SK-N-SH (cell line): Measurements from ENCODE around the gene SCARF1. TPM values are rescaled to one million over a fixed set of nuclear protein-coding genes. Genes with fewer than 3 reads are reported as not detected.

ENCODE experiments used
- CTCF ChIA-PET: fragments of 300-600, 350-600 bp; formaldehyde crosslinking; extraction: SDS; loops from one replicate; lab custom pipeline; 2021; lab: Yijun Ruan, JAX
- POLR2A ChIA-PET: fragments of 350-600 bp; sonication (Branson Sonifier 250); formaldehyde crosslinking; extraction: SDS; loops from one replicate; lab custom pipeline; 2020; ENCODE audit warnings: antibody characterized with exemption, inconsistent platforms; lab: Yijun Ruan, JAX
- DNase-seq: peaks from one replicate; pipeline ENCODE4 v3.0.0; 2012
- H2AFZ ChIP-seq: fragments of 200-600 bp; sonication (generic); 2 replicates; pipeline ENCODE4 v1.8.1; 2016; ENCODE audit warnings: antibody characterized with exemption, mild to moderate bottlenecking, low read depth
- H3F3A ChIP-seq: fragments of 200-600 bp; sonication (generic); replicated peaks from 2 replicates; pipeline ENCODE3; 2016; ENCODE audit warnings: antibody characterized with exemption, mild to moderate bottlenecking; ENCODE audit not compliant: insufficient read depth
- H3K27ac ChIP-seq, 2 experiments: fragments of 200-500 bp in 1 of 2; fragments of 200-600 bp in 1 of 2; sonication (Bioruptor generic) in 1 of 2; sonication (generic), shearing (Covaris generic) in 1 of 2; 2 replicates each; pipeline versions ENCODE4 v1.5.1 to v1.6.1; 2014 to 2016; ENCODE audit warnings: low read depth in 2 of 2, inconsistent platforms in 1 of 2, low read length in 1 of 2, mild to moderate bottlenecking in 1 of 2, mixed read lengths in 1 of 2
- H3K27me3 ChIP-seq: fragments of 200-600 bp; sonication (generic), shearing (Covaris generic); 2 replicates; pipeline ENCODE4 v1.6.1; 2016; ENCODE audit warnings: mixed run types; ENCODE audit not compliant: insufficient read depth
- H3K36me3 ChIP-seq, 2 experiments: fragments of 200-500 bp in 1 of 2; fragments of 200-600 bp in 1 of 2; sonication (Bioruptor generic) in 1 of 2; sonication (generic) in 1 of 2; replicated peaks in 1 of 2; 2 replicates each; pipeline versions ENCODE3 to v1.5.1; 2014 to 2016; ENCODE audit warnings: low read length in 1 of 2, mild to moderate bottlenecking in 1 of 2; ENCODE audit not compliant: insufficient read depth in 2 of 2, control insufficient read depth in 1 of 2
- H3K4me1 ChIP-seq, 2 experiments: fragments of 200-500 bp in 1 of 2; fragments of 200-600 bp in 1 of 2; sonication (Bioruptor generic) in 1 of 2; sonication (generic), shearing (Covaris generic) in 1 of 2; 2 replicates each; pipeline versions ENCODE4 v1.5.1 to v1.6.1; 2014 to 2016; ENCODE audit warnings: low read depth in 1 of 2, low read length in 1 of 2, mixed run types in 1 of 2; ENCODE audit not compliant: insufficient read depth in 2 of 2, control insufficient read depth in 1 of 2
- H3K4me2 ChIP-seq: fragments of 200-600 bp; sonication (generic), shearing (Covaris generic); 2 replicates; pipeline ENCODE4 v1.6.1; 2017; ENCODE audit warnings: mixed run types
- H3K4me3 ChIP-seq, 2 experiments: fragments of 200-500 bp in 1 of 2; fragments of 200-600 bp in 1 of 2; sonication (Bioruptor generic) in 1 of 2; sonication (generic), shearing (Covaris generic) in 1 of 2; 2 replicates each; pipeline versions ENCODE4 v1.5.1 to v1.8.1; 2014 to 2016; ENCODE audit warnings: low read depth in 2 of 2, inconsistent platforms in 1 of 2, low read length in 1 of 2, mild to moderate bottlenecking in 1 of 2, mixed read lengths in 1 of 2, moderate library complexity in 1 of 2
- H3K79me2 ChIP-seq: fragments of 200-600 bp; sonication (generic); 2 replicates; pipeline ENCODE4 v1.8.1; 2017; ENCODE audit warnings: mild to moderate bottlenecking; ENCODE audit not compliant: insufficient read depth
- H3K9ac ChIP-seq: fragments of 200-600 bp; sonication (generic); 2 replicates; pipeline ENCODE4 v1.6.1; 2017; ENCODE audit warnings: mixed run types
- H3K9me2 ChIP-seq: fragments of 200-600 bp; sonication (generic); 2 replicates; pipeline ENCODE4 v1.6.1; 2017; ENCODE audit warnings: mixed run types
- H3K9me3 ChIP-seq: fragments of 200-600 bp; sonication (generic); 2 replicates; pipeline ENCODE4 v1.6.1; 2017; ENCODE audit warnings: mixed run types, mild to moderate bottlenecking, moderate library complexity
- H4K20me1 ChIP-seq: fragments of 200-600 bp; sonication (generic); 2 replicates; pipeline ENCODE4 v1.6.1; 2017; ENCODE audit warnings: mild to moderate bottlenecking, mixed run types; ENCODE audit not compliant: insufficient read depth
- CHD2 ChIP-seq: fragments of 150-350 bp; IDR thresholded peaks from 2 replicates; pipeline ENCODE4 v1.6.1; 2018; ENCODE audit warnings: low read length; ENCODE audit not compliant: partially characterized antibody
- EP300 ChIP-seq, 2 experiments: IDR thresholded peaks; 2 replicates each; pipeline versions ENCODE4 v1.4.0 to v1.6.1; 2012; ENCODE audit warnings: borderline replicate concordance in 1 of 2, low read depth in 1 of 2, low read length in 1 of 2
- FOXM1 ChIP-seq: IDR thresholded peaks from 2 replicates; pipeline ENCODE4 v1.4.0; 2012; ENCODE audit warnings: low read depth, mild to moderate bottlenecking
- GATA2 ChIP-seq: sonication (generic); formaldehyde crosslinking; IDR thresholded peaks from 2 replicates; pipeline ENCODE4 v1.5.0; 2020; ENCODE audit warnings: mild to moderate bottlenecking, missing genetic modification reagents
- MAX ChIP-seq: IDR thresholded peaks from 2 replicates; pipeline ENCODE4 v1.4.0; 2012; ENCODE audit warnings: low read depth
- NFIC ChIP-seq: IDR thresholded peaks from 2 replicates; pipeline ENCODE4 v1.4.0; 2012; ENCODE audit warnings: borderline replicate concordance
- NRF1 ChIP-seq: IDR thresholded peaks from 2 replicates; pipeline ENCODE4 v1.6.1; 2012; ENCODE audit warnings: low read depth, mild to moderate bottlenecking, low read length
- RAD21 ChIP-seq: IDR thresholded peaks from 2 replicates; pipeline ENCODE4 v1.6.1; 2012; ENCODE audit warnings: mild to moderate bottlenecking, low read length
- REST ChIP-seq: IDR thresholded peaks from 2 replicates; pipeline ENCODE4 v1.6.1; 2012; ENCODE audit warnings: mild to moderate bottlenecking, low read depth, low read length, moderate library complexity
- RXRA ChIP-seq: IDR thresholded peaks from 2 replicates; pipeline ENCODE4 v1.4.0; 2012; ENCODE audit warnings: low read depth, mild to moderate bottlenecking, borderline replicate concordance
- SIN3A ChIP-seq: IDR thresholded peaks from 2 replicates; pipeline ENCODE4 v1.6.1; 2012; ENCODE audit warnings: low read depth, mild to moderate bottlenecking, low read length, moderate library complexity, borderline replicate concordance
- WGBS: methylation state at CpG from one replicate; pipeline ENCODE4 v1.1.6; 2017; ENCODE audit warnings: low lambda C conversion rate; 5-methylcytosine and 5-hydroxymethylcytosine counted together
- polyA plus RNA-seq, 3 experiments: library from polyadenylated mRNA; depleted of rRNA; stranded (reverse); fragments of >200 nt; gene quantifications; 2 replicates each; pipeline ENCODE4 v1.2.3, GENCODE V29; 2012
- small RNA-seq, 7 experiments: library from RNA; depleted of rRNA; stranded (forward); fragments of <200 nt; gene quantifications; one replicate each; pipeline ENCODE3, GENCODE V24; 2012

SCARF1 gene
- polyA plus RNA-seq, 1 of the 3 experiments (the other 2 are of a cell fraction): 0.39 TPM

- Histone ChIP-seq H3K27ac (no peak overlapping the region), H3K4me2 (no peak overlapping the region), H3F3A (no peaks in the 10 kb centered on the region), H3K79me2 (no peaks in the 10 kb centered on the region), H3K36me3 (no peaks in the 10 kb centered on the region), H4K20me1 (no peaks in the 10 kb centered on the region), H3K4me1 (no peaks in the 10 kb centered on the region), H3K27me3 (no peaks in the 10 kb centered on the region), H3K9ac (no peak overlapping the region), H3K4me3 (no peak overlapping the region), H3K9me2 (no peaks in the 10 kb centered on the region), H3K9me3 (no peaks in the 10 kb centered on the region), H2AFZ (no peak overlapping the region)
- DNase-seq: no peak
- 91% methylated on average over 14 of the region's 14 CpGs for WGBS
- ChIA-PET CTCF (interaction anchor here (4.9 kb wide), 1 partner anchor 10 kb away, joined by 13 read pairs; no protein-coding TSS in a partner anchor), POLR2A (no interaction called here)
- TF ChIP-seq RAD21: no peak
- TF ChIP-seq RXRA: no peak
- TF ChIP-seq REST: no peak
- TF ChIP-seq NFIC: no peak
- no peak for TF ChIP-seq CHD2
- no peak for TF ChIP-seq NRF1
- no peak for TF ChIP-seq MAX
- no peak for TF ChIP-seq SIN3A
- TF ChIP-seq EP300 (IDR thresholded peaks at IDR 0.05; ENCODE audit: borderline replicate concordance in 1 of 2, low read depth in 1 of 2, low read length in 1 of 2): no peak
- no peak for TF ChIP-seq GATA2 (CRISPR knock-in tag)
- TF ChIP-seq FOXM1: no peak
These were observed 61.4 kb downstream of the SCARF1 start for GRCh38 chr17:1584167-1584566.

Small RNAs within 50 kb of the gene (small RNA-seq; reads per million reads assigned to genes)
- gene RN7SL105P: 0 reads per million in 7 experiments

Other genes with a start within 250 kb of the SCARF1 start
- gene YWHAE, start 245.5 kb downstream of the SCARF1 start, polyA plus RNA-seq (2012; rRNA removed): 812 and 1,023 TPM in 2 replicates
- 50.7 and 63.5 TPM in 2 replicates for gene CRK, start 189.5 kb downstream of the SCARF1 start, polyA plus RNA-seq (2012; rRNA removed)
- 98.0 and 102 TPM in 2 replicates for gene MYO1C, start 153.0 kb downstream of the SCARF1 start, polyA plus RNA-seq (2012; rRNA removed)
- gene INPP5K, start 129.1 kb downstream of the SCARF1 start, polyA plus RNA-seq (2012; rRNA removed): 26.2 and 28.6 TPM in 2 replicates
- 49.1 and 50.4 TPM in 2 replicates for gene PITPNA, start 82.9 kb downstream of the SCARF1 start, polyA plus RNA-seq (2012; rRNA removed)
- 9.8 and 11.0 TPM in 2 replicates for gene SLC43A2, start 16.9 kb downstream of the SCARF1 start, polyA plus RNA-seq (2012; rRNA removed)
- 3.8 and 4.5 TPM in 2 replicates for gene RILP, start 4.1 kb upstream of the SCARF1 start, polyA plus RNA-seq (2012; rRNA removed)
- gene PRPF8, start 39.1 kb upstream of the SCARF1 start, polyA plus RNA-seq (2012; rRNA removed): 123 and 149 TPM in 2 replicates
- 1.3 and 1.9 TPM in 2 replicates for gene TLCD2, start 64.6 kb upstream of the SCARF1 start, polyA plus RNA-seq (2012; rRNA removed)
- gene WDR81, start 79.0 kb upstream of the SCARF1 start, polyA plus RNA-seq (2012; rRNA removed): 7.2 and 9.3 TPM in 2 replicates
- gene SERPINF2, start 97.1 kb upstream of the SCARF1 start, polyA plus RNA-seq (2012; rRNA removed): 0.16 and 0.26 TPM in 2 replicates
- 380 and 392 TPM in 2 replicates for gene SERPINF1, start 116.3 kb upstream of the SCARF1 start, polyA plus RNA-seq (2012; rRNA removed)
- gene SMYD4, start 184.2 kb upstream of the SCARF1 start, polyA plus RNA-seq (2012; rRNA removed): 4.9 and 6.1 TPM in 2 replicates
- 47.2 and 53.7 TPM in 2 replicates for gene RPA1, start 184.3 kb upstream of the SCARF1 start, polyA plus RNA-seq (2012; rRNA removed)